Omental fat pad (tissue), 4 donors: ENCODE measurements around the gene RBBP5. TPM values are rescaled to one million over a fixed set of nuclear protein-coding genes. Genes with fewer than 3 reads are reported as not detected.

ENCODE experiments used
- ATAC-seq: fragments of 150-250 bp; one replicate; pipeline ENCODE4 v1.9.1; 2016; ENCODE audit warnings: mild to moderate bottlenecking, moderate library complexity; ENCODE audit not compliant: low FRiP score
- DNase-seq: peaks from one replicate; pipeline ENCODE4 v3.0.0-alpha.2; 2019; ENCODE audit warnings: low spot score
- total RNA-seq, 4 donors: library from RNA; depleted of rRNA; stranded (reverse); fragments of >200 nt; gene quantifications; one replicate each; pipeline ENCODE4 v1.1.0, GENCODE V29; 2016
- TF ChIP-seq, protein P1 (sequence below), 3 donors: fragments of 450-650 bp; IDR thresholded peaks; one replicate each; pipeline ENCODE4 v1.5.1; 2016 to 2017; ENCODE audit warnings: antibody characterized with exemption in 3 of 3, mild to moderate bottlenecking in 3 of 3, moderate library complexity in 2 of 3

Gene RBBP5
- total RNA-seq, 4 donors from 2014 or later: 11.9 to 15.6 (median 12.8) TPM

- ATAC-seq (no peak), DNase-seq (no peak)
- TF ChIP-seq, protein P1, sequence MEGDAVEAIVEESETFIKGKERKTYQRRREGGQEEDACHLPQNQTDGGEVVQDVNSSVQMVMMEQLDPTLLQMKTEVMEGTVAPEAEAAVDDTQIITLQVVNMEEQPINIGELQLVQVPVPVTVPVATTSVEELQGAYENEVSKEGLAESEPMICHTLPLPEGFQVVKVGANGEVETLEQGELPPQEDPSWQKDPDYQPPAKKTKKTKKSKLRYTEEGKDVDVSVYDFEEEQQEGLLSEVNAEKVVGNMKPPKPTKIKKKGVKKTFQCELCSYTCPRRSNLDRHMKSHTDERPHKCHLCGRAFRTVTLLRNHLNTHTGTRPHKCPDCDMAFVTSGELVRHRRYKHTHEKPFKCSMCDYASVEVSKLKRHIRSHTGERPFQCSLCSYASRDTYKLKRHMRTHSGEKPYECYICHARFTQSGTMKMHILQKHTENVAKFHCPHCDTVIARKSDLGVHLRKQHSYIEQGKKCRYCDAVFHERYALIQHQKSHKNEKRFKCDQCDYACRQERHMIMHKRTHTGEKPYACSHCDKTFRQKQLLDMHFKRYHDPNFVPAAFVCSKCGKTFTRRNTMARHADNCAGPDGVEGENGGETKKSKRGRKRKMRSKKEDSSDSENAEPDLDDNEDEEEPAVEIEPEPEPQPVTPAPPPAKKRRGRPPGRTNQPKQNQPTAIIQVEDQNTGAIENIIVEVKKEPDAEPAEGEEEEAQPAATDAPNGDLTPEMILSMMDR (IDR thresholded peaks at IDR 0.05): no peak
Measured at GRCh38 chr1:205045146-205045545, 76.6 kb downstream of the RBBP5 start.

DNA sequence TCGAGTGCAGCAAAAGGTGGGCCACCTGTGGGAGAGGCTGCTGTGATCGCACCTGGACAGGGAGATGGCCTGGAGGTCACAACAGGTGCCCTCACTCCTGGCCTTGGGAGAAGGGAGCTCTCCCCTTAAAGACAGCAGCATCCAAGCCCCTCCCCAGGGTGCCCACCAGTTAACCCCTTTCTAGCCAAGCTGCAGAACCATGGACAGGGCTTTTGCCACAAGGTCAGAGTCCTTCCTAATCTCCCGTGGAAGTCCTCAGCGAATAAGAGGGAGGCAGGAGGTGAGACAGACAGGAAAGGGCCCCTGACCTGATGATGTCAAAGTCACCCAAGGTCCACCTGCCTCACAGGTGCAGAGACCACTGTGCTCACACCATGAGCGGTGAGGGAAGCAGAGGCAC is 77.0 kb downstream of the RBBP5 start:
- DNase-seq (no peak), ATAC-seq (no peak)
- TF ChIP-seq, protein P1 (IDR thresholded peaks at IDR 0.05): no peak

DNA sequence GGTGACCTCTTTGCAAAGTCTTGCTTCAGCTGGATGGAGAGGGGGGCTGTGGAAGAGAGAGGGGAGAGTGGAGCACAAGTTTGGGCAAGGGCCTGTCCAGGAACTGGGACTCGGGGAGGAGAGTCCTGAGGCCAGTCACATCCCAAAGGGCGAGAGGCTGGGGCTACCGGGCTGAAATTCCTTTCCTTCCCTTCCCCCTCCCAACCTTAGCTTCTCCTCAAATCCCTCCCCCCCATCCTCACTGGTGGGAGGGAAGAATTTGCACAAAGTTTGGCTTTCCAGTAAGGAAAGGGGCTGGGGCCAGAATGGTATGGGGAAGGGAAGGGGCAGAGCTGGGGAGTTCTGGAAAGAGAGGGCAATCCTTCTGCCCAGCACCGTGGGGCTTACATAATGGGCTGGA is 77.9 kb downstream of the RBBP5 start:
- TF ChIP-seq, protein P1 (IDR thresholded peaks at IDR 0.05): no peak
- ATAC-seq: no peak
- DNase-seq: no peak

DNA sequence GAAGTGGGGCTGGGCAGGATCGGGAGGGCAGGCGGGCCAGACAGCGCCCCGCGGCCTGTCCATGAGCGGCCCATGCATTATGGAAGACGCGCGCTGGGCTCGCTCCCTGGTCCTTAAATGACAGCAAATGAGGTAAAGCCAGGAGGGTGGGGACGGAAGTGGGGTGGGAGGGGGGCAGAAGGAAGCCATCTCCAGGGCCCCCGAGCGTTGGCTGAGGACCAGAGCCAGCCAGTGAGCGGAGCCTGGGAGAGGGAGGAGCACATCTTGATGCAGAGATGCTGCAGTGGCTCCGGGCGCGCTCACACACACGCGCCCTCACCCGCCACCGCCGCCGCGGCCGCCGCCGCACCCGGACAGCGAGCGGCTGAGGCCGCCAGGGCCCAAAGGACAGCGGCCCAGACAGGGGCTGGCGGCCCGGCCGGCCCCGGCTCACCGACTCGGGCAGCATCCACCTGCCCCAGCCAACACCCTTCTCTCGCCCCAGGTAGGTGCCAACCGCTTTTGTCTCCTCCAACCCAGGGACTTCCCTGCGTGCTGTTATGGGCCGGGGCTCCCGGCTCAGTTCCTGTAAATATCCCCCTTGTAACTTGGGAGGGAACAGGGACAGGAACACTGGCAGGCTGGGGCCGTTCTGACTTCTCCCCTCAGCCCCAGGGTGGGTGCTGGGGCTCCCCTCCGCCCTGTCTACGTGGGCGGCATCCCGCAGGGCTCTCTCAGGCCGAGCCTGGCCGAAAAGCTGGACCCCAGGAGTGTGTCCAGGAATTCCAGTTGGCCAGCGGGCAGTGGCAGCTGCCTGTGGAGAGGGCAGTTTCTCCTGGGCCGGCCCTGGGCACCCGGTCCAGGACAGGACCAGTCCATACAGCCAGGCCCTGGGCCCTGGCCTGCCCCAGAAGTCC is 78.6 kb downstream of the RBBP5 start, which contains the start of gene CNTN2:
TSS of gene CNTN2 (plus strand) at position 302 of the 896 bp plus-strand sequence. CDS start 9,974 bp downstream, outside the sequence.
- ATAC-seq: no peak
- TF ChIP-seq, protein P1 (IDR thresholded peaks at IDR 0.05): no peak
- DNase-seq: no peak

GRCh38 chr1:205041998-205042910 is 79.5 kb downstream of the RBBP5 start:
- no peak for DNase-seq
- ATAC-seq: no peak
- TF ChIP-seq, protein P1 (IDR thresholded peaks at IDR 0.05): no peak

- ATAC-seq: no peak
Measured at GRCh38 chr1:205041001-205041715, 80.6 kb downstream of the RBBP5 start.

More at GRCh38 chr1:205041001-205041715, 80.6 kb downstream of the RBBP5 start:
- no peak for DNase-seq
- TF ChIP-seq, protein P1 (IDR thresholded peaks at IDR 0.05): no peak
